Fibroblast of skin of back (primary cell): ENCODE data around the gene CCR1.
"Not testable (repeated sequence)": the region's sequence is repeated elsewhere in the genome, so short reads cannot be mapped to it uniquely, and the experiment has no call there.

Experiments used
- DNase-seq: peaks from one replicate; pipeline ENCODE4 v3.0.0-alpha.2; 2013

The CCR1 gene

GRCh38 chr3:46163556-46164041 is 44.5 kb downstream of the CCR1 start:
- DNase-seq, result no peak

GRCh38 chr3:46162975-46163555 is 45.0 kb downstream of the CCR1 start:
- no peak for DNase-seq

GRCh38 chr3:46157685-46158084 is 50.4 kb downstream of the CCR1 start:
- DNase-seq, result not testable (repeated sequence)

DNA sequence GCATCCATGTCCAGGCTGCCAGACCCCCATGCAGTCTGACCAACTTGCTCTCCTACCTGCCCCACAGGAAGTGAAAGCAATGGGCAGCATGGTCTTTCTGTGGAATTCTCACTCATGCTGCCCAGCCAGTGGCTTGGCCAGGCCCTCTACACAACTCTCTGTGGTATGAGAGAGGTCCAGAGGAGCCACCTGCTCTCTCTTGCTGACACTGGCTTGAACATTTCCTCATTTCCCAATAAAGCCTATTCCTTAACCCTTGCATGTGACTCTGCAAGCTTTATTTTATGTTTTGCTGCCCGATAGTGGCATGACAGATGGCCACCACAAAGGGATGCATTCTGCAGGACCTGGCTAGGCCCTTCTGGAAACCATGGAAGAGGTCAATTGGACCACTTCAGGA is 53.8 kb downstream of the CCR1 start:
- DNase-seq, result no peak
